Kidney epithelial cell (primary cell): ENCODE measurements around the gene CELF2. TPM values are rescaled to one million over a fixed set of nuclear protein-coding genes. Genes with fewer than 3 reads are reported as not detected.

Source experiments
- DNase-seq: peaks from one replicate; pipeline ENCODE4 v3.0.0-alpha.2; 2010; ENCODE audit warnings: low read depth
- H3K27me3 ChIP-seq: 2 replicates; pipeline ENCODE4 v1.6.0; 2011; ENCODE audit warnings: low read length; ENCODE audit not compliant: control insufficient read depth, insufficient read depth
- H3K36me3 ChIP-seq: 2 replicates; pipeline ENCODE4 v1.5.1; 2011; ENCODE audit warnings: low read length; ENCODE audit not compliant: control insufficient read depth, insufficient read depth
- H3K4me3 ChIP-seq: 2 replicates; pipeline ENCODE4 v1.5.1; 2011; ENCODE audit warnings: low read depth, mild to moderate bottlenecking, control low read depth, low read length
- total RNA-seq: library from RNA; depleted of rRNA; stranded (reverse); fragments of >200 nt; gene quantifications from 2 replicates; pipeline ENCODE4 v1.2.3, GENCODE V29; 2015
- TF ChIP-seq, protein P1 (sequence below): IDR thresholded peaks from 2 replicates; pipeline ENCODE4 v1.5.1; 2011; ENCODE audit warnings: mild to moderate bottlenecking, moderate library complexity, low read length, control low read depth, inconsistent platforms; ENCODE audit not compliant: insufficient read depth, poor library complexity, severe bottlenecking

The CELF2 gene
- total RNA-seq, 1 donor from 2014 or later = 15.2 TPM

DNA sequence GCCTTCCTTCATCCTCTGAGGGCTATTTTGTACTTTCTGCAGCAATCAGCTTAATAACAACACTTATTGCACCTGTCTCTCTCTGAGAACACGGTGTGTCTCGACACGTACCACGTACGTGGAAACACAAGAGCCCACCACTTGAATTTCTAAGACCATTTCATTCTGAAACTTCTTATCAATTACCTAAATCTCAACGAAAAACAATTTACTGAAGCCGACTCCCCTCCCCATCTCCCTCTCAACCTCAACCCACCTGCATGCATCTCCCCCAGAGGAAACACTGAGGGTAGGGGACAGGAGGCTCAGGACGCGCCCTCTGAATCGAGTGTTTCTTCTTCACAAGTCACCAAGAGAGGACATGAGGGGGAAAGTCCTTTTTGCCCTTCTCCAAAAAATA lies 315.2 kb downstream of the CELF2 start:
- Histone ChIP-seq H3K27me3 (no peaks in the 10 kb centered on the region), H3K36me3 (no peaks in the 10 kb centered on the region), H3K4me3 (no peak overlapping the region)
- no peak for DNase-seq
- TF ChIP-seq, protein P1, sequence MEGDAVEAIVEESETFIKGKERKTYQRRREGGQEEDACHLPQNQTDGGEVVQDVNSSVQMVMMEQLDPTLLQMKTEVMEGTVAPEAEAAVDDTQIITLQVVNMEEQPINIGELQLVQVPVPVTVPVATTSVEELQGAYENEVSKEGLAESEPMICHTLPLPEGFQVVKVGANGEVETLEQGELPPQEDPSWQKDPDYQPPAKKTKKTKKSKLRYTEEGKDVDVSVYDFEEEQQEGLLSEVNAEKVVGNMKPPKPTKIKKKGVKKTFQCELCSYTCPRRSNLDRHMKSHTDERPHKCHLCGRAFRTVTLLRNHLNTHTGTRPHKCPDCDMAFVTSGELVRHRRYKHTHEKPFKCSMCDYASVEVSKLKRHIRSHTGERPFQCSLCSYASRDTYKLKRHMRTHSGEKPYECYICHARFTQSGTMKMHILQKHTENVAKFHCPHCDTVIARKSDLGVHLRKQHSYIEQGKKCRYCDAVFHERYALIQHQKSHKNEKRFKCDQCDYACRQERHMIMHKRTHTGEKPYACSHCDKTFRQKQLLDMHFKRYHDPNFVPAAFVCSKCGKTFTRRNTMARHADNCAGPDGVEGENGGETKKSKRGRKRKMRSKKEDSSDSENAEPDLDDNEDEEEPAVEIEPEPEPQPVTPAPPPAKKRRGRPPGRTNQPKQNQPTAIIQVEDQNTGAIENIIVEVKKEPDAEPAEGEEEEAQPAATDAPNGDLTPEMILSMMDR = no peak

DNA sequence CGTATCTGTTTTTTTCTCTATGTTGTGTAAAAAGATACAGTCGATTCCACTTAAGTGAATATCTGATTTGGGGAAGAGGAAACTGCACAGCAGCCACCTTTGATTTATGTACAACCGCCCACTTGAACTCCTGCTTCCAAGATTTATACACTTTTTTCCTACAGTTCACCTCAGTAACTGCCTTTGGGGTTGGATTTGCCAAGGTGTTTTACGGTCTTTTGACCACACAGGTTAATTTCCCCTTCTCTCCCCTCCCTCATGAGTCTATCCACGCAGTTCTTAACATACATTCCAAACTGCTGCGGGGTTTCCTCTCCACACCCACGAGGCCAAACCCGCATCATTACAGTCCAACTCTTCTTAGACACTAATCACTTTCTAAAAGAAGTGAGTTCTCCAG lies 316.8 kb downstream of the CELF2 start:
- TF ChIP-seq, protein P1 = no peak
- Histone ChIP-seq H3K36me3 (no peaks in the 10 kb centered on the region), H3K4me3 (no peak overlapping the region), H3K27me3 (no peaks in the 10 kb centered on the region)
- no peak for DNase-seq

DNA sequence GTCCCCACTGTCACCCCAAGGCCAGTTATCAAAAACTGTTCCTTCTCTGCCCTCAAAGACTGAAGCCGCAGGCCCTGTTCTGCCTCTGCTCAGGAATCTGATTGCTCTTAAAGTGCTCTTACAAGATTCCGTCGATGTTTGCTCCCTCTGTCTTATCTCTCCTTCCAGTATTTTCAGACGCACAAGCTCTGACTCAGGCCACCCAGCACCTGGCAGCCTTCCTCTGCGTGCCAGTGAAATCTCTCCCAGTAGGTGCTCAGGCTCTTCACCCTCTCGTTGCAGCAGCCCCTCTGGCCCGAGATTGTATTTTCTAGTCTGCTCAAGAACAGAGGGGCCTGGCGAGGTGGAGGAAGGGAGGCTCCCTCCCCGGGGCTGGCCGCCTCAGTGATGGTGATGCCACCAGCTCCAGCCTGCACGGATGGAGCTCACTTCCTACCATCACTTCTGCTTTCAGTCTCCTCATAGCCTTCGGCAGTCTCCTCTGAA lies 317.5 kb downstream of the CELF2 start:
- TF ChIP-seq, protein P1 = no peak
- Histone ChIP-seq H3K27me3 (no peaks in the 10 kb centered on the region), H3K36me3 (no peaks in the 10 kb centered on the region), H3K4me3 (no peak overlapping the region)
- no peak for DNase-seq

DNA sequence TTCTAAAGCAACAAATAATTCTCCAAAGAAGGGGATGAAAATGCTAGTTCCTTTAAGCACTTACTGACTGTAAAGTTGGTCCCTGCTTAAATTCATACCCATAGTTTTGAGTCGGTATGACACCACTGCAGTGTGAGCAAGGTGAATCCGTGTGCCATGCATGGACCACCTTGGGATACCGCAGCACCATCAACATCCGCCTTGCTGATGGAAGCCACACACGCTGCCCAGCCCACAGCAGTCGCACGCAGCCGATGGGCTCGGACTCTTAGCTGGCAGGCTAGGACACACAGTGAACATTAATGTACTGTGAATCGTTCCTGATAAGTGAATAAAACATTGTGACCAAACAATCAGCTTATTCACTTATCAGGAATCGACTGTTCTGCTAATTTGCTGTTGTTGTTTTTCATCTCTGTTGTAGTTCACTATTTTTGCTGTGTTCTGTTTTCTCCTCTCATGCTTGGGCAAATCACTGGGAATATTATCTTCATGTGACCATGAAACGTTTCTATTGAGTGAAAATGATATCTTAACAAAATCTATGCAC lies 318.3 kb downstream of the CELF2 start:
- Histone ChIP-seq H3K27me3 (no peaks in the 10 kb centered on the region), H3K36me3 (no peaks in the 10 kb centered on the region), H3K4me3 (no peak overlapping the region)
- TF ChIP-seq, protein P1 = no peak
- DNase-seq = no peak

DNA sequence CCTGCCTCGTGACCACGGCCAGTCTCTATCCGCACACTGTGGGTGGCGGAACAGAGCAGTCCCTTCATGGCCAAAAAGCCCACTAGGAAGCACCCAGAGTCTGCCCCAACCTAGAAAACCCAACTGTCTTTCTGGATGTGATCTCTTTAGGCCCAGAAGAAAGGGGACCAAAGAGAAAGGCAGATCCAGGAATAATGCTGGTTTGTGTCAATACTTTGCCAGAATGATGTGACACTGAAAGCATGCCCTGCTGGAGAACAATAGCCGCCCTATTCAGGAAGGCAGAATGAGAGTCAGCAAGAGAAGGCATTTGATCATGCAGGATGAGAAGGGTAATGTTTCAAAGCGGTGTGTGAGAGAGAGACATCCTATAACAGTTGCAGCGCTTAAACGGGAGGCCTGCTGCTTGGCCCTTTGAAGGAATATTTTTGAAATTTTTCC lies 319.1 kb downstream of the CELF2 start:
- TF ChIP-seq, protein P1 = no peak
- DNase-seq = no peak

DNA sequence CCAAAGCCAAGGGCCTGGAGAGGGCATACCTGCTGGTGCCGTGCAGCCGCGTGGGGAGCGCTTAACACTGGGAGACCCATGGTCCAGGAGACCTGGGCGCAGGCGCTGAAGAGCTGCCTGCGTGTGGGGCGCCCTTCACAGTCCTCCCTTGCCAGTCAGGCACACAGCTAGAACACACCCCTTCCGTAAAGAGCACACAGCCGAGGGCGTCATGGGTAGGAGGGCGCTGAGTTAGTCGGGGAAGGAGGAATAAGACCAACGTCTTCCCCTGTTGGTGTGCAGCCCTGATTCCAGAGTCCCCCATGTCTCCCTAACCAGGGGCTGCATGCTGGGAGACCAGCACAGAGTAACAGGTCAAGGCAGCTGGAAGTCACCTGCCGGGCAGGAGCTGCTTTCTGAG lies 319.8 kb downstream of the CELF2 start:
- TF ChIP-seq, protein P1 = no peak
- no peaks in the 10 kb centered on the region for H3K27me3 ChIP-seq
- H3K4me3 ChIP-seq = no peak overlapping the region
- DNase-seq = no peak
- no peaks in the 10 kb centered on the region for H3K36me3 ChIP-seq

More for the DNA sequence above, 319.1 kb downstream of the CELF2 start:
- no peaks in the 10 kb centered on the region for H3K27me3 ChIP-seq
- H3K4me3 ChIP-seq = no peak overlapping the region
- no peaks in the 10 kb centered on the region for H3K36me3 ChIP-seq
